Heart left ventricle (tissue), 16 donors: ENCODE data around the gene ITIH2. TPM values are rescaled to one million over a fixed set of nuclear protein-coding genes. Genes with fewer than 3 reads are reported as not detected.
"Not testable (repeated sequence)": the region's sequence is repeated elsewhere in the genome, so short reads cannot be mapped to it uniquely, and the experiment has no call there.

ENCODE experiments used
- ATAC-seq, 4 donors: fragments of 200-7000 bp; cut with Tn5 transposase; one replicate each; pipeline ENCODE4 v1.9.1; 2020 to 2022; ENCODE audit warnings: moderate library complexity in 4 of 4, mild to moderate bottlenecking in 3 of 4, moderate number of reproducible peaks in 1 of 4
- DNase-seq, 5 donors: peaks; one replicate each; pipeline ENCODE4 v3.0.0-alpha.2; 2020
- H3K27ac ChIP-seq, 12 donors: fragments of 200-600 bp; sonication (generic) in 4 of 12; one replicate each; pipeline versions ENCODE4 v1.5.0 to v1.8.0; 2016 to 2022; ENCODE audit warnings: mild to moderate bottlenecking in 2 of 12
- H3K27me3 ChIP-seq, 9 donors: fragments of 200-600 bp; sonication (generic) in 2 of 9; one replicate each; pipeline versions ENCODE4 v1.5.1 to v1.8.0; 2016 to 2022; ENCODE audit warnings: mild to moderate bottlenecking in 3 of 9
- H3K36me3 ChIP-seq, 9 donors: fragments of 200-600 bp; sonication (generic) in 2 of 9; one replicate each; pipeline versions ENCODE4 v1.5.0 to v1.8.0; 2018 to 2022; ENCODE audit warnings: mild to moderate bottlenecking in 2 of 9
- H3K4me1 ChIP-seq, 12 donors: fragments of 200-600 bp; sonication (generic) in 4 of 12; one replicate each; pipeline versions ENCODE4 v1.5.0 to v1.8.0; 2016 to 2022; ENCODE audit warnings: mild to moderate bottlenecking in 3 of 12
- H3K4me3 ChIP-seq, 12 donors: fragments of 200-600 bp; sonication (generic) in 4 of 12; one replicate each; pipeline versions ENCODE4 v1.5.0 to v1.8.0; 2017 to 2022; ENCODE audit warnings: mild to moderate bottlenecking in 9 of 12, moderate library complexity in 4 of 12
- H3K9me3 ChIP-seq, 12 donors: fragments of 200-600 bp; sonication (generic) in 4 of 12; one replicate each; pipeline versions ENCODE4 v1.5.0 to v1.8.0; 2016 to 2022; ENCODE audit warnings: mild to moderate bottlenecking in 1 of 12
- POLR2A ChIP-seq, 2 donors: fragments of 450-650 bp; IDR thresholded peaks; one replicate each; pipeline ENCODE4 v1.6.1; 2017; ENCODE audit warnings: antibody characterized with exemption in 2 of 2, mild to moderate bottlenecking in 2 of 2, moderate library complexity in 2 of 2
- WGBS, 4 donors: extraction: QIAGEN DNeasy Blood & Tissue Kit in 2 of 4; methylation state at CpG; one replicate each; pipeline versions ENCODE4 v1.1.5 to v1.1.7; 2013 to 2018; 5-methylcytosine and 5-hydroxymethylcytosine counted together
- intact Hi-C, 10 donors: fragments of 100-400 bp; cut with DNase I; formaldehyde crosslinking; loops; one replicate each; pipeline versions ENCODE4 v1.11.1 to v1.14.2; 2022
- polyA plus RNA-seq, 2 donors: library from polyadenylated mRNA; stranded (reverse); fragments of 200-250 nt; gene quantifications; one replicate each; pipeline ENCODE4 v1.2.3, GENCODE V29; 2013
- total RNA-seq, 9 donors: library from RNA; depleted of rRNA in 2 of 9; stranded (reverse); fragments of >200 nt in 2 of 9; fragmentation: NEBNext Ultra II Directional in 3 of 9; extraction: Animal tissue kit (Norgen Biotek cat#: 25700) in 3 of 9; gene quantifications; one replicate each; pipeline versions ENCODE4 v1.1.0 to v1.2.4, GENCODE V29; 2016 to 2023
- TF ChIP-seq, protein P1 (sequence below), 12 donors: fragments of 200-600 bp; sonication (generic) in 4 of 12; IDR thresholded peaks; one replicate each; pipeline versions ENCODE4 v1.5.0 to v1.8.0; 2018 to 2022; ENCODE audit warnings: antibody characterized with exemption in 12 of 12, mild to moderate bottlenecking in 5 of 12
- donor health status: ischemic (EF 13 %, LVEDD 7.1; RV severe dilation, severe dysfunction).
- donor health status: healthy with polysubstance abuse.
- donor health status: DM: no; HTN: yes; CAD: no.
- donor health status: DM: no; HTN: no; CAD: no.
- donor health status: ischemic (EF 25% LVEDD 6.9; RV normal size, moderate dysfunction).
- donor health status: ischemic (EF 25% LVEDD 5.7; RV mildly dilated, moderate dysfunction).
- donor health status: healthy.
- donor health status: DM: yes; HTN: yes; CAD: no.
- donor health status: ischemic (EF 35%, LVEDD 5.7; RV mildly dilated, moderate dysfunction).
- donor health status: nonischemic (EF 11% LVEDD 7.7; RV severe dilation, severe dysfunction).
- donor health status: DM: yes; HTN: yes; CAD: no.
- donor health status: PGD.
- donor health status: ischemic (EF 29% LVEDD 5.4; RV normal size, mild dysfunction).
- donor health status: nonischemic (EF 23%, LVEDD 6.1; RV moderate dilation, normal function).

The ITIH2 gene
- total and polyA plus RNA-seq, 11 donors, result not detected

DNA sequence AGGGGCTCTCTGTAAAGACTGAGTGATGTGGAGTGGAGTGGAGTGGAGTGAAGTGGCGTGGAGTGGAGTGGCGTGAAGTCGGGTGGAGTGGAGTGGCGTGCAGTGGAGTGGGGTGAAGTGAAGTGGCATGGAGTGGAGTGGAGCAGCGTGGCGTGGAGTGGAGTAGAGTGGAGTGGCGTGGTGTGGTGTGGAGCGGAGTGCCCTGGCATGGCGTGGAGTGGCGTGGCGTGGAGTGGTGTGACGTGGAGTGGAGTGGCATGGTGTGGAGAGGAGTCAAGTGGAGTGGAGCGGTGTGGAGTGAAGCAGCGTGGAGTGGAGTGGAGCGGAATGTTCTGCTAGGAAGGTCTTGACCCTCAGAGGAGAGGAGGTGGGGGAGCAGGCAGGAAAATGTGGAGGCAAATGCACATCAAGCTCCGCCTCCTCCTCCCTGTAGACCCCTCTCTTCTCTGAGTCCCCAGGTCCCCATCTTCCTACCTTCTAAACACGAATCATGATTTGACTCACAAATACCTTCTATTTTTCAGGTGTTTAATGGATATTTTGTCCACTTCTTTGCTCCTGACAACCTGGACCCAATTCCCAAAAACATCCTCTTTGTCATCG, 19.9 kb downstream of the ITIH2 start:
- Histone ChIP-seq H3K36me3 (no peaks in the 10 kb centered on the region), H3K27me3 (peaks cover 0 to 3% (median 0%) of the 10 kb centered on the region in 9 donors), H3K27ac (no peak overlapping the region), H3K4me3 (no peak overlapping the region), H3K9me3 (no peaks in the 10 kb centered on the region), H3K4me1 (no peaks in the 10 kb centered on the region)
- peak in 1 of 4 donors; percentile 22 for ATAC-seq
- no peak for TF ChIP-seq POLR2A (IDR thresholded peaks at IDR 0.05)
- TF ChIP-seq, protein P1, sequence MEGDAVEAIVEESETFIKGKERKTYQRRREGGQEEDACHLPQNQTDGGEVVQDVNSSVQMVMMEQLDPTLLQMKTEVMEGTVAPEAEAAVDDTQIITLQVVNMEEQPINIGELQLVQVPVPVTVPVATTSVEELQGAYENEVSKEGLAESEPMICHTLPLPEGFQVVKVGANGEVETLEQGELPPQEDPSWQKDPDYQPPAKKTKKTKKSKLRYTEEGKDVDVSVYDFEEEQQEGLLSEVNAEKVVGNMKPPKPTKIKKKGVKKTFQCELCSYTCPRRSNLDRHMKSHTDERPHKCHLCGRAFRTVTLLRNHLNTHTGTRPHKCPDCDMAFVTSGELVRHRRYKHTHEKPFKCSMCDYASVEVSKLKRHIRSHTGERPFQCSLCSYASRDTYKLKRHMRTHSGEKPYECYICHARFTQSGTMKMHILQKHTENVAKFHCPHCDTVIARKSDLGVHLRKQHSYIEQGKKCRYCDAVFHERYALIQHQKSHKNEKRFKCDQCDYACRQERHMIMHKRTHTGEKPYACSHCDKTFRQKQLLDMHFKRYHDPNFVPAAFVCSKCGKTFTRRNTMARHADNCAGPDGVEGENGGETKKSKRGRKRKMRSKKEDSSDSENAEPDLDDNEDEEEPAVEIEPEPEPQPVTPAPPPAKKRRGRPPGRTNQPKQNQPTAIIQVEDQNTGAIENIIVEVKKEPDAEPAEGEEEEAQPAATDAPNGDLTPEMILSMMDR (IDR thresholded peaks at IDR 0.05), result no peak
- intact Hi-C loops, result no loop called here
- 90 to 94% (median 91%) methylated on average over 18 of the region's 18 CpGs for WGBS, 4 donors
- no peak for DNase-seq

DNA sequence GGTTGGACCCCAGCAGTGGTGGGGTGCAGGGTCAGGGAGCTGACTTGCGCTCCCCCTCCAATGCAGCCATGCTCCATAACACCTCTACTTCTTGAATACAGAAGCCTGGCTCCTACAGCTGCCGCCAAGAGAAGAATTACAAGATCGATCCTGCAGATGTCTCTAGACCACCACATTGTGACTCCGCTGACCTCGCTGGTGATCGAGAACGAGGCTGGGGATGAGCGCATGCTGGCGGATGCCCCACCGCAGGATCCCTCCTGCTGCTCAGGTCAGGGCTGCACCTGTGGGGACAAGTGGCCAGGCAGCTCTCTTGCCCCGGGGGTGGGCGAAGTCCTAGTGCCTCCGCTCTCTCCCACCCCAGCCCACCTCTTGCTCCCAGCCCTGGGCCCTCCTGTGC, 31.7 kb downstream of the ITIH2 start:
- DNase-seq (no peak), ATAC-seq (no peak)
- H3K4me3 ChIP-seq, result no peak overlapping the region
- H3K36me3 ChIP-seq, result no peaks in the 10 kb centered on the region
- H3K9me3 ChIP-seq, result no peaks in the 10 kb centered on the region
- intact Hi-C loops, result no loop called here
- TF ChIP-seq, protein P1 (IDR thresholded peaks at IDR 0.05), result no peak
- no peak for TF ChIP-seq POLR2A (IDR thresholded peaks at IDR 0.05)
- 87 to 94% (median 88%) methylated on average over 13 of the region's 13 CpGs for WGBS, 4 donors
- H3K4me1 ChIP-seq, result no peaks in the 10 kb centered on the region
- no peaks in the 10 kb centered on the region for H3K27me3 ChIP-seq
- H3K27ac ChIP-seq, result no peak overlapping the region

DNA sequence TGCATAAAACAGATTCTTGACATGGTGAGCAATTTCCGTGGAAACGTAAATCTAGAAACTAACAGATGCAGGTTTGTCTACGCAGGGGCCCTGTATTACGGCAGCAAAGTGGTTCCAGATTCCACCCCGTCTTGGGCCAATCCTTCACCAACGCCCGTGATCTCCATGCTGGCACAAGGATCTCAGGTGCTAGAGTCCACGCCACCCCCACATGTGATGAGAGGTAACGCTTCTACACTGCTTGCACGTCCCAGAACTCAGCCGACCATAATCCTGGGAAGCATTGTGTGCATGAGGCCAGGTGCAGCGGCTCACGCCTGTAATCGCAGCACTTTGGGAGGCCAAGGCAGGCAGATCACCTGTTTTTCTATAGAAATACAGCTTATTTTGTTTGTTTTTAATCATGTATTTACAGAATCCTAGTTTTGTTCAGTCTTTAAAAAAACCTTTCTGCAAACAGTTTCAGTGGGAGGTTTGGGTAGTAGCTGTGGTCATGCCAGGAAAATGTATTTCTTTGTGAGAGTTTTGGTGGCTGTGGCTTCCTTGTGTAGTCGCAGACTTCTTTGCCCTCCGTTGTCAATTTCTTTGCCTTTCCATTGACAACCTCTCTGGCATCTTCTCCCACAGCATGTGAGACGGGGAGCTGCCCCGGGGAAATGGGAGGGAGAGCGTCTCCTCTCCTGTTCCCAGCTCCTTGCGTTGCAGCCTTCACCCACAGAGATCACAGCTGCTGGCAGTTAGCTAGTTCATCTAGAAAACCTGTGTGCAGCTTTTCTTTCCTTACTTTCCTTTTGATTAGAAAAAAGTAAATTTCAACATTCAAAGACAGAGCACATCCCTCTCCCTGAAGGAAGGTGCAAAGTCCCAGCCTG, 35.7 kb downstream of the ITIH2 start:
- WGBS, 4 donors, result 84 to 87% (median 85%) methylated on average over 20 of the region's 20 CpGs
- H3K4me1 ChIP-seq, result no peaks in the 10 kb centered on the region
- ATAC-seq, result no peak
- H3K27me3 ChIP-seq, result no peaks in the 10 kb centered on the region
- no peaks in the 10 kb centered on the region for H3K36me3 ChIP-seq
- no peak overlapping the region for H3K4me3 ChIP-seq
- H3K27ac ChIP-seq, result no peak overlapping the region
- TF ChIP-seq POLR2A (IDR thresholded peaks at IDR 0.05), result no peak
- TF ChIP-seq, protein P1 (IDR thresholded peaks at IDR 0.05), result no peak
- intact Hi-C loops, result no loop called here
- no peak for DNase-seq
- no peaks in the 10 kb centered on the region for H3K9me3 ChIP-seq

DNA sequence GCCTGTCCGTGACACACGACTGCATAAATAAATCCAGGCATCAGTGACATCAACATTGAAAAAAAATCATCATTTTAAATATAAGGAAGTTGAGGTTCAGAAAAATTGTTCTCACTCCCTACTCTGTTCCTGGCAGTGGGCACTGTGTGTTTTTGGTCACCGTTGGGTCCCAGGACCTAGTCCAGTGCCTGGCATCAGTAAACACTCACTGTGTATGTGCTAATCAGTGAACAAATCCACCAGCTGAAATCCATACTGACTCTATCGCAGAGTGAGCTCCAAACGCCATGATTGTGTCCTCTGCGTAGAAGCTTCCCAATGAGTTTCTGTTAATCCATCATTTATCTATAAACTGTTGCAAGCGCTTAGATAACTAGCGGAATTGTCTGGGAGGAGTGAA, 41.2 kb downstream of the ITIH2 start:
- H3K36me3 ChIP-seq, result no peaks in the 10 kb centered on the region
- no peak overlapping the region for H3K4me3 ChIP-seq
- intact Hi-C loops, result no loop called here
- no peaks in the 10 kb centered on the region for H3K4me1 ChIP-seq
- H3K27ac ChIP-seq, result no peak overlapping the region
- WGBS, 4 donors, result 91 to 94% (median 92%) methylated on average over 8 of the region's 8 CpGs
- no peaks in the 10 kb centered on the region for H3K9me3 ChIP-seq
- ATAC-seq (no peak), DNase-seq (no peak)
- no peaks in the 10 kb centered on the region for H3K27me3 ChIP-seq
- TF ChIP-seq, protein P1 (IDR thresholded peaks at IDR 0.05), result no peak
- no peak for TF ChIP-seq POLR2A (IDR thresholded peaks at IDR 0.05)

DNA sequence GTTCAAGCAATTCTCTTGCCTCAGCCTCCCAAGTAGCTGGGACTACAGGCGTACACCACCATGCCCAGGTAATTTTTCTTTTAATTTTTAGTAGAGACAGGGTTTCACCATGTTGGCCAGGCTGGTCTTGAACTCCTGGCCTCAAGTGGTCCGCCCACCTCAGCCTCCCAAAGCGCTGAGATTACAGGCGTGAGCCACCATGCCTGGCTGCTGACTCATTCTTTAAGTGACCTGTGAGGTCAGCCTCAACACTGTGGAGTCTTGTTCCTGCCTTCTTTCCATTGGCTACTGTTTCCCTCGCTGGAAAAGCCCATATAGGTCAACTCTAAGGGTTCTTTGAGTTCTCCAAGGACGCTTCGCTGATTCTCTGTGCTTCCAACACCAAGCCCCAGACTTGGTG, 45.5 kb downstream of the ITIH2 start:
- H3K27ac ChIP-seq, H3K4me1 ChIP-seq, DNase-seq, ATAC-seq, intact Hi-C loops, H3K27me3 ChIP-seq, H3K4me3 ChIP-seq, H3K9me3 ChIP-seq: not testable (repeated sequence)
- 88 to 94% (median 89%) methylated on average over 7 of the region's 7 CpGs for WGBS, 4 donors
- peaks cover 3 to 39% (median 31%) of the 10 kb centered on the region in 9 donors for H3K36me3 ChIP-seq
